NCI-H748 (cell line): ENCODE data around the gene ETV4.
A peak's percentile ranks its signal among the peaks of the same experiment; 100 is the strongest.
"Not testable (repeated sequence)": the region's sequence is repeated elsewhere in the genome, so short reads cannot be mapped to it uniquely, and the experiment has no call there.

ENCODE experiments used
- DNase-seq: peaks from one replicate; lab custom pipeline; 2025; ENCODE audit not compliant: unreplicated experiment; lab: John Stamatoyannopoulos, UW

The ETV4 gene

DNA sequence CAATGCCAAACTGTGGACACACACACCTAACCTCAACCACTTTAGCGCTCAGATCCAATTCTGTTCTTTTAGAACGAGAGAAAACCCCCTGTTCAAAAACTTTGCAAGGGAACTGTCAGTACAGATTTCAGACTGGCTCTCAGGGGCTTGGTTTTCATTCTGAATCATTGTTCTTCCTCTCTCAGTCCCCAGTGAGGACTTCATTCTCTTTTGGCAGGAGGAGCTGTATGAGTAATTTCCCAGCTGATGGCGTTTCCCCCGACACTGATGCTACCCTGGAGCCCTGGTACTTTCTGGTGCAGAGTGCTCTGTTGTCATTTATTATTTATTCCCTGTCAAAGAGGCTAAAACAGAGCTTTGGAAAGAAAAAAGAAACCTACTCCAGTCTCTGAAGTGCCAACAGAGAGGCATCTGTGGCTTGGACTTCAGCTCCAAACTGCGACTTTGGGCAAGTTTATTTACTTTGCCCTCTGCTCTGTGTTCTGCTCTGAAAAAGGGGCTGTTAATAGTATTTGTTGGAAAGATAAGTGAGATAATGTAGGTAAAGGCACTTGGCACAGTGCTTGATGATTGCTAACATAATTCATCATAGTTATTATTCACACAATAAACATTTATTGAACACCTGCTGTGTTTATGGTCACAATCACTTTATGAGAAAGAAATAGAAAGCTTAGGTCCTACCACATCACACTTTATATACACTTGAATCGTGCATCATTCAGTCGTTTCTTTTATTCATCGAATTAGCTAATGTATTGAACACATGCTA, 28.3 kb downstream of the ETV4 start:
- no peak for DNase-seq

DNA sequence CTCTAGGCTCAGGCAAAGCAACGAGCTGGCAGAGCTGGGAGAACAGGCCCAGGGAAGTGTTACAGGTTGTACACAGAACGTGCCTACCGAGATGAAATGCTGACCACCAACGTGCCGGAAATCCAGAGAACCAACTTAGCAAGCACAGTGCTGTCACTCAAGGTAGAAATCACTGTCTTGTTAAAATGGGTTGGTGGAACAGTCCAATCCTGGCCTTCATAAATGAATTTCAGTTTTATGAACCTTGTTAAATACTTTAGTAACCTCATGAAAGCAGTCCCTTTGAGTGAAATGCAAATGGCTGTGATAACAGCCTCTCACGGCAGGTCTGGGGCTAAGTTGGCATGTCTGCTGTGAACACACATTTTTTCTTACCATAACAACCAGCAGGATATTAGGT, 29.0 kb downstream of the ETV4 start:
- no peak for DNase-seq

DNA sequence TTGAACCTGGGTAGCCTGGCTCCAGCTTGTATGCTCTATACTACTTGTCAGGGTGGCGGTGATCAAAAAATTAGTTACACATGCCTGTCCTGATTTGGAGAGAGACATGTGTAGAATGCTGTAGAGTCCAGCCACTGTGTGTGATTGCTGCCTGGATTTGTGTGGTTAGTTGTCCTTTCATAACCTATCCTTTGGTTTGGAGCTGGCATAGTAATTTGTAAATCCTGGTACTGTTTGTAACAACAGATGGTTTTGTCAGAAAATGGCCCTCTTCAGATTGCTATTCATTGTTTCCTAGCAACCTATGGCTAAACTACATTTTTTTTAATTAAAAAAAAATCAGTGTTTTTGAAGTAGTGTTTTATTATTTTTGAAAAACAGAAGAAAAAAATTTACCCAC, 30.5 kb downstream of the ETV4 start:
- no peak for DNase-seq

DNA sequence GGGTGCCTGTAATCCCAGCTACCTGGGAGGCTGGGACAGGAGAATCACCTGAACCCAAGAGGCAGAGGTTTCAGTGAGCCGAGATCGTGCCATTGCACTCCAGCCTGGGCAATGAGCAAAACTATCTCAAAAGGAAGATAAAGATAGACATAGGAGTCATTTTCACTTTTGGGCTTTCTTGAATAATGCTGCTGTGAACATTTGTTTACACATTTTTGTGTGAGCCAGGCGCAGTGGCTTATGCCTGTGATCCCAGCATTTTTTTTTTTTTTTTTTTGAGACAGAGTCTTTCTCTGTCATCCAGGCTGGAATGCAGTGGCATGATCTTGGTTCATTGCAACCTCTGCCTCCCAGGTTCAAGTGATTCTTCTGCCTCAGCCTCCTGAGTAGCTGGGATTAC, 34.9 kb downstream of the ETV4 start:
- not testable (repeated sequence) for DNase-seq

DNA sequence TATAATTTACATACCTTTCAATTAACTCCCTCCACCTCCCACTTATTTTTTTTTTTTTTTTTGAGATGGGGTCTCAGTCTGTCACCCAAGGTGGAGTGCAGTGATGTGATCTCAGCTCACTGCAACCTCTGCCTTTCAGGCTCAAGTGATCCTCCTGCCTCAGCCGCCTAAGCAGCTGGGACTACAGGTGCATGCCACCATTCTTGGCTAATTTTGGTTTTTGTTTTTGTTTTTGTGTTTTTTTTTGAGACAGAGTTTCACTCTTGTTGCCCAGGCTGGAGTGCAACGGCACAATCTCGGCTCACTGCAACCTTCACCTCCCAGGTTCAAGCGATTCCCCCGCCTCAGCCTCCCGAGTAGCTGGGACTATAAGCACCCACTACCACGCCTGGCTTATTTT, 36.7 kb downstream of the ETV4 start:
- not testable (repeated sequence) for DNase-seq

DNA sequence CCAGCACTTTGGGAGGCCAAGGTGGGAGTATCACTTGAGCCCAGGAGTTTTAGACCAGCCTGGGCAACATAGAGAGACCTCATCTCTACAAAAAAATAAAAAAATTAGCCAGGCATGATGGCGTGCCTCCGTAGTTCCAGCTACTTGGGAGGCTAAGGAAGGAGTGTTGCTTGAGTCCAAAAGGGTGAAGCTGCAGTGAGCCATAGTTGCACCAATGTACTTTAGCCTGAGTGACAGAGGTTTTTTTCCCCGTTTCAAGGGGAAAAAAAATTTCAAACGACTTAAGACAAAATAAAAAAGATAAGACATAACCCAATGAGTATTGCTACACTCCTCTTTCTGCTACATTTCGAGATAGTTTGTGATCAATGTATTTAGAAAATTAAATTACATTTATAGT, 55.5 kb downstream of the ETV4 start:
- DNase-seq: no peak

DNA sequence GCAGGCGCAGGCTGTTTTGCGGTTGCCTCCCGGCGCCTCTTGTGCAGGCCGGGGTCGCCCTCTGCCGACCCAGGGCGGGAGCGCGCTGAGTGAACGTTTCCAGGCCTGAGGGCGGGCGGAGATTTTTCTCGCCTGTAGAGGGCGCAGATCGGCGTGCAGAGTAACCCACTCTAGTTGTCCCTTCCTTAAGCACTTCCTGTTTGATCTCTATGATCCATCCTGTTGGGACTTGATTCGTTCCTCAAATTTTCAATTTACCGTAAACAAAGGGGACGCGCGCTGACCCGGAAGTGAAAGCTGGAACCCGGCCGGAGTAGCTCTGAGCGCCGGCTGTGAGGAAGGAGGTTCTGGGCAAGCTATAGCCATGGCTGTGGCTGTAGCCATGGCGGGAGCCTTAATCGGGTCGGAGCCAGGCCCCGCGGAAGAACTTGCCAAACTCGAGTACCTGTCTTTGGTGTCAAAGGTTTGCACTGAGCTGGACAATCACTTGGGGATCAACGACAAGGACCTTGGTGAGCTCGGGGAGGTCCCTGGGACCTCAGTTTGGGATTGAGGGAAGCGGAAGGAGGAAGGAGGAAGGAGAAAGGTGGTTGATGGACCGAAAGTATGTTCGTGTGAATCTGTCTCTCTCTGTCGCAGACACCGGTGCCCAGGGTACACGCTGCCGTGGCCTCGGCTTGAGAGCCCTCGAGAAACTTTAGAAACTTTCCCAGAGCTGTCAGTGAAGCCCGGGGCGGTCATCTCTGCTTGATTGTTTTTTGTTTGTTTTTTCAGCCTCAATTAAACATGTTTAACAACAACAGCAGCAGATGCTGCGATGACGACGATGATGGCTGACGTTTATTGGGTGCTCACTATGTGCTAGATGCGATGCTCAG, 62.2 kb downstream of the ETV4 start, which contains the start of gene DHX8:
Gene DHX8 (plus strand): TSS at position 302 of the 878 bp plus-strand sequence. CDS start 63 bp downstream, at position 365.
- peak; percentile 99 for DNase-seq

DNA sequence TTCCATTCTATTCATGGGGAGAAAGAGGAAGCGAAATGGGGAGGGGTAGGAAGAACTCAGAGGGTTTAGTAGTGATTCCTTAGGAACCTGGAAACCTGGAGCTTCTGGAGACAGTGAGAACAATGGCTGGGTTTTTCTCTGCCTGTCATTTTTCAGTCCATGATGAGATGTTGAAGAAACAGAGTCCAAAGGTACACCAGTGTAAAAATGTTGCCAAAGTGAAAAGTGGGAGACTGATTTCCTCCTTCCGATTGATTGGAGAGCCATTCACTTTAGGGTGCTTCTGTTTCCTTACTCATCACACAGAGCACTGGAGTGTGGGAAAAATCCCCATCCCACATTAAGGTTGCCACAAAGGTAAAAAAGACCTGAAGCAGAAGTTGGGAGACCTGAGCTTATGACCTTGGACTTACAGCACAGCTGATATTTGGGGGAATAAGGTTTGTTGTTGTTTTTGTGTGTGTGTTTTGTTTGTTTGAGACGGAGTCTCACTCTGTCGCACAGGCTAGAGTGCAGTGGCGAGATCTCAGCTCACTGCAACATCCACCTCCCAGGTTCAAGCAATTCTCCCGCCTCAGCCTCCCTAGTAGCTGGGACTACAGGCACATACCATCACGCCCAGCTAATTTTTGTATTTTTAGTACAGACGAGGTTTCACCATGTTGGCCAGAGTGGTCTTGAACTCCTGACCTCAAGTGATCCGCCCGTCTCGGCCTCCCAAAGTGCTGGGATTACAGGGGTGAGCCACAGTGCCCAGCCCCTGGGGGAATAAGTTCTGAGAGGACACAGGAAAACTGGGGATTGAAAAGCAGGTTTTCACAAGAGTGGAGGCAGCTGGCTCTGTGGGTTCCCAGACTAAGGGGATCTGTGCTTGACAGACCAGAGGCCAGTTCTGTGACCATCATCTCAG, 63.8 kb downstream of the ETV4 start:
- DNase-seq: no peak

DNA sequence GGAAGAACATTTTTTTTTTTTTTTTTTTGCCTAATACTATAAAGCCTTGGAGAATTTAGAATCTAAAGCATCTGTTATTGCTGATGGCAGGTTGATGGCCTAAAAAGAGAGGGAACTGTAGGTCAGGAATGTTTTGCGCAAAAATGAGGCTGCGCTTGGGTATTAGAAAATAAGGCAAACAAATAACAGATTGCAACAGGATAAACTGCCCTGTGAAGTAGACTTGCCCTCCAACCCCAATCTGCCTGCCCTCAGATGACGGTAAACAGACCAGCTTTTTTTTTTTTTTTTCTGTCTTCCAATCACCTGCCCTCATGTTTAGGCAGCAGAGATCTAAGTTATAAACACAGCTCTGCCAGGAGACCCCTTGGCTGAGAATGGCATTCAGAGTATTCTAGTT, 66.2 kb downstream of the ETV4 start:
- no peak for DNase-seq
